GM19468 (cell line): Measurements from ENCODE around the gene CSPG4.
"Not testable (repeated sequence)": the region's sequence is repeated elsewhere in the genome, so short reads cannot be mapped to it uniquely, and the experiment has no call there.

Experiments
- ATAC-seq: cut with Tn5 transposase; IDR thresholded peaks from one replicate; pipeline ENCODE4 v1.9.1; 2021; ENCODE audit warnings: mild to moderate bottlenecking, moderate library complexity, moderate number of reproducible peaks; ENCODE audit not compliant: unreplicated experiment; ENCODE audit errors: extremely low read depth

Gene CSPG4

DNA sequence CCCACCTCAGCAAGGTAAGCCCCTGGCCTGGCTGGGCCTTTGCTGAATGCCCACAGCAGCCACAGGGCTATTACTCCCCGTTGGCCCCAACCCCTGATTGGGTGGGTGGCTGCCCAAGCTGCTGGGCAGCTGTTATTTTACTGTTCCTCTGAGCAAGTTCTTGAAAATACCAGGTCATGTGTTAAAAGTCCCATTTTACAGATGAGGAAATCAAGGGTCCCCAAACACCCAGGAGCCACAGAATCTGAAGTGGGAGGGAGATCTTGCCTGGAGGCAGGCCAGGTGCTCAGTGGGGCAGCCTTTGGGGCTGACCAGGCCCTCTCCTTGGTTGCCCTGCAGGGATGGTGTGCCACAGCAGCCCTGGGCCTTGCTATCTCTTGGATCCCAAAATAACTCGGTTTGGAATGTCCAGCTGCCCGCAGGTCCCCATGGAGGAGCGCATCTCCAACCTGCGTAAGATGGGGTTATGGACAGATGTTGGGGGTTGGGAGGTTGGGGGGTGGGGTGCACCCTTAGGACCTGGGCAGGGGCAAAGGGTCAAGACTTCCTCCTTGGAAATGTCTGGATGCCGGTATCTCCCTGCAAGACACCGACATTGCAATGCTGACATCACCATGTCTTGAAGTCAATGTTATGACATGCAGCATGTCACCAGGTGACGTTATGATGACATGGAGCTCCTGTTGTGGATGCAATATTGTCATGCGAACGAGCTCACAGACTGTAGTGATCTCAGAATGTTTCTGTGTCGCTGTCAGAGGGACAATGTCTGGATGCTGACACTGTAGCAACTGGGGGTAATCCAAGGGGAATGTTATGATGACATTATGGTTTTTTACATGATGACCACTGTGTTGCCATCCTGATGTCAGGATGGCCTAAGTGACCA is 13.3 kb upstream of the CSPG4 start:
- ATAC-seq: no peak

DNA sequence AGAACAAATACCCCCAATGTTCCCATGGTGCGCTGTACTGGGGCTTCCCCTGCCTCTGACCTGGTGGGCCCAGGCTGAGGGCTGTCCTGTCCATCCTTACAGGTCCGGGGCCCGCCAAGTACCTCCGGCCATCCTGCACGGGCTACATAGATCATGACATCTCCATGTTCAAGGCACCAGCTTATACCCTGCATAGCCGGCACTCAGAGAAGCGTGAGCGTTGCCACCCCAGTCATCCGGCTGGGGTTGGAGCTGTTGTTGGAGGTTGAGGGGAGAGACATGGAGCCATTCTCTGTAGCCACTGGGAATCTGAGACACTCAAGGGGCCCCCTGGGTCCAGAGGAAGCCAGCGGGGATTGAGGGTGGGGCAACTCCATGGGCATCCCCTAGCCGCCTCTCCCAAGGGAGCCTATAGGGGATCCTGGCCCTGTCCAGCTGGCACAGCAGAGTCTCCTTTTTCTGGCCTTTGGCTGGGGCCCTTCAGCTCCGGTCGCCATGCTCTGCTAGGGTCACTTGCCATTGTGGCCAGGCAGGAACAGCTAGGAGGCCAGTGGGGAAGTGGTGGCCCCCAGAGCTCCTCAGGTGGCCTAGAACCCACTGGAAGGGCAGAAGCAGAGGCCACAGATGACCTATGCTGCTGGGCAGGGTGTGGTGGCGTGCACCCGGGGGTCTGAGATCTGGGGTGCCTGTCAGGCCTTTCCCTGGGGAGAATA is 12.5 kb upstream of the CSPG4 start:
- no peak for ATAC-seq

DNA sequence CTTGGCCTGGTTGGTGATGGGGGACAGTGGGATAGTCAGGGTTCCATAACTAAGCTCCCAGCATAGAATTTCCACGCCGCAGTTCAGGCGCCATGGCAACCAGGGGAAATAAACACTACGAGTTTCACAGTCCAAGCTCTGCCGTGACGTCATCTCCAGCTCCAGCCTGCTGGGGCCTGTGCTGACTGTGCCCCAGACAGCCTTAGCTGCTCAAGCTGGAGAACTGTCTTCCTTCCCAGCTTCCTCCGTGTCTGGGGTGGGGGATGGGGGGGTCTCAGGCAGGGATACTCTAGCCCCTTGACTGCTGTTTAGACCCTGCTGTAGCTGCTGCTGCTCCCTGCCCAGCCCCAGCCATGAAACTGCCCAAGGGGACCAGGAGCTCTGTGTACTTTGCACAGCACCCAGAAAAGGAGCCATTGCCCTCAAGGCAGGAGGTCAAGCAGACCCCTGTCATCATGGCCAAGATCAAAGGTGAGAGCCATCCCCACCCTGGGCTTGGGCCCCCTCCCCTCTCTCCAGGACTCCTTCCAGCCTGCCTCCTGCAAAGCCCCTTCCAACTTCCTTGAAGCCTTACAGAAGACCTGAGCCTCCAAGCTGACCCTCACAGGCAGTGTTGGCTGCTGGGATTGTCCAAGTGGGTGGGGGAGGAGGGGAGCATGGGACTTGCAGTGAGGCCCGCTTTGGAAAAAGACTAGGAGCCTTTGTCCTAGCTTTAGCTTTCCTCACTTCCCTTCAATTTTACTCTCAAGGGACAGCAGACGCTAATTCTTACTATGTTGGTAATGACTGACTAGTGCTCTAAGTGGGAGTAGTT is 11.4 kb upstream of the CSPG4 start:
- no peak for ATAC-seq

DNA sequence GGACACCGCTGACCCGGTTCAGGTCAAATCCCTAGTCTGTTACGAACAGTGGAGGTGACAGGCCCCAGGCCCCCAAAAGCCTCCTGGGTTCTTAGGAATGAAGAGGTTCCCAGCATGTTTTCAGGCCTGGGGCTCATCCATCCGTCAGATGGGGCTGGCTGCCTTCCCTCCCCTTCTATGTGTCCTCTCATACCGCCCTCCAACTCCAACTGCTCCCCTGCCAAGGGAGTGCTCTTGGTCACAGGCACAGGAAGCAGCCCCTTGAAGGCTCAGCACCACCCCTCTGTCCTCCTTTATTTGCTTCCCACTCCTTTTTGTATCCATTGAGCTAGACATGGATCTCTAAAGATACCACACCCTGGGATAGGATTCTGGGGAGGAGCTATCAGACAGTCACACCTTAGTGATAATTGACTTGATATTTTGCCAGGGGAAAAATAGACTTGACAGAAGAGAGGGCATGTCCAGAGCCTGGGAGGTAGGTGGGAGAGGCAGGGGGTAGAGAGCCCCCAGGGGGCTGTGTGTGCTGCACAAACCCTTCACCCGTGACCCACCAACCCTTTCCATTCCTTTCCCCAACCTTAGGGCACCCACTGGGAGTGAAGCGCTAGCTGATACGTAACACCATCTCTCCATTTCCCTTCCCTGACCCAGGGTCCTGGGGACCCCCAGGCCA is 10.7 kb upstream of the CSPG4 start:
- ATAC-seq: no peak

DNA sequence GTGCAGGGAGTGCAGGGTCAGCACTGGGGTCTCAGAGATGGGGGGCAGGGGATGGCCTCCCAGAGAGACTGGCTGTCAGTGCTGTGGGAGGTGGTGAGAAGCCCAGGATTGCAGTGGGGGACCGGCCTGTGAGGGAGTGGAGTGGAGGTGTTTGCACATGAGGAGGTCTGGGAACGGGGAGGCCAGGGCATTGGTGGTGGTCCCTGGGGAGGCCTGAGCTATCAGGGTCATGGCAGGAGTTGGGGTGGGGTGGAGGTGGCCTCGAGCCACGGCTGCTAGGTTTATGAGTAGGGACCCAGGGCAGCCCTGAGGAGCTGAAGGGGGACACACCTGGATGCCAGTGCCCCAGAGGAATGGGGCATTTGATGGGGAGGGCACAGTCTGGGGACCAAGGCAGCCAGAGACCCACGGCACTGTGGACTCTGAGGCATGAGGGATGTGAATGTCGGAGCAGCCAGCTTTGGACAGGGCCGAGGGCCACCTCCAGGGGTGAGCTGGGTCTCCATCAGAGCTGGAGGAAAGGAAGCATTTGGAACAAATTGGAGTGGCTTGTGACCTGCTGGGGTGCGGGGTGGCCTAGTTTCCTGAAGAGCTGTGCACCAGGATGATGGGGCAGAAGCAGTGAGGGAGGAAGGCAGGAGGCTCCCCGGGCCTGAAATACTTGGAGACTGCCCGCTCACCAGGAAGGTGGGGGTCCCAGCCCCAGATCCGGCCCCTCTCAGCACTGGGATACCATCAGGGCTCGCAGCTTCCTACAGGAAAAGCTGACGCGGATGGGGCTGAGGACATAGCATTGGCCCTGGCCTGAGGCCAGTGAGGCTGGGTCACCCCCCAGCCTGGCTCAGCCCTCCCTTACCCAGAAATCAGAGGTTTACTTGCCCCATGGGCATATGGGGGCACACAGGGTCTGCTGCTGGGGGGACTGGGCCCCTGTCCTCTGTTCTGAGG is 9.5 kb upstream of the CSPG4 start:
- no peak for ATAC-seq

DNA sequence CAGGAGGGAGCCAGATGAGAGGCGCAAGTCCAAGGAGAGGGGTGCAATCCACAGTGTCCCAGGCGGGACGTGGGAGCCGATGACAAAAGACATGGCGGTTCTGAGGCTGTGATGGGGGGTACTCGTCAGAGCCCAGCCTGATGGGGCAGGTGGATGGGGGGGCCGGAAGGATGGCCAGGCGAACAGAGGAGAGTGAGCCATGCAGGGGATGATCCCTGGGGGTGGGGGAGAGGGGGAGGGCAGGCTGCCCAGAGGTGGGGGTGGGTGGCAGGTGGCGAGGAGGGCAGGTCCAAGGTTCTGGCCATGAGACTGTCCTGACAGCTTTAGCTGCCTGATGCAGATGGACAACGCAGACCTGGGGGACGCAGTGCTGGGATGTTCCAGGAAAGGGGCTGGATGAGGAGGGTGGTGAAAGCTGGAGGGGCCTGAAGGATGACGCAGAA is 8.9 kb upstream of the CSPG4 start:
- ATAC-seq: no peak

DNA sequence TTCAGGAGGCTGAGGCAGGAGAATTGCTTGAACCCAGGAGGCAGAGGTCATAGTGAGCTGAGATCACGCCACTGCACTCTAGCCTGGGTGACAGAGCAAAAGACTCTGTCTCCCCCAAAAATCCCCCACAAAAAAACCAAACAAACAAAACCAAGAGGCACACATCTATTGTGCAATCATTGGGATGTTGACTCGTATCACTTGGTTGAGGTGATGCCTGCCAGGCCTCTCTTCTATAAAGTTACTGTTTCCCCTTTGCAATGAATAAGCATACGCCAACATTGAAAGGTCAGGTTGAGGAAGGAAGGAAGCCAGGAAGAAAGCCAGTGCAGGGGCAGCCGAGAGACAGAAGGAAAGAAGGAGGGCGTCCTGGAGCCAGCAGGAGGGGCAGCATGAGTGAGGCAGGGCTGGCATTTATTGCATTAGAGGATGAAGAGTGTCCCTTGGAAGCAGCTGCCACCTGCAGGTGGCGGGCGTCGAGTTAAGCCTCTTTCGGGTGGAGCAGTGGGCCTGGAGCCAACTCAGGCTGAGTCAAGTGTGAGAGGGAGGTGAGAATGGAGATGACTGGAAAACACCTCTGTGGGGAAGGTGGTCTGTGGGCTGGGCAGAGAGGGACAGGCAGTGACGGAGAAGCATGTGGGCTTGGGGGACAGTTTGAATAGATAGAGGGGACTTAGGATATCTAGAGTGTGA is 8.3 kb upstream of the CSPG4 start:
- no peak for ATAC-seq

DNA sequence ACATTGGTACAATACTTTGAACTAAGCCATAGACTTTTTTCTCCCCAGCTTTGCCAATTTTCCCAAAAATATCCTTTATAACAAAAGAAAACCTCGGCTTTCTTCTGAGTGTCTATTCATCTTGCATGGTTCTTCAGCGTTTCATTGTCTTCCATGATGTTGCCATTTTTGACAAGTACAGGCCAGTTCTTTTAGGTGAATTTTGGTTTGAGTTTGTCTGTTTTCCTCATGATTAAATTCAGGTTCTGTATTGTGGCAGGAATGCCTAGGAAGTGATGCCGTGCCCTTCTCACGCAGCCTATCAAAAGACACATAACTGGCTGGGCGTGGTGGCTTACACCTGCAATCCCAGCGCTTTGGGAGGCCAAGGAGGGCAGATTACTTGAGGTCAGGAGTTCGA is 7.6 kb upstream of the CSPG4 start:
- no peak for ATAC-seq

DNA sequence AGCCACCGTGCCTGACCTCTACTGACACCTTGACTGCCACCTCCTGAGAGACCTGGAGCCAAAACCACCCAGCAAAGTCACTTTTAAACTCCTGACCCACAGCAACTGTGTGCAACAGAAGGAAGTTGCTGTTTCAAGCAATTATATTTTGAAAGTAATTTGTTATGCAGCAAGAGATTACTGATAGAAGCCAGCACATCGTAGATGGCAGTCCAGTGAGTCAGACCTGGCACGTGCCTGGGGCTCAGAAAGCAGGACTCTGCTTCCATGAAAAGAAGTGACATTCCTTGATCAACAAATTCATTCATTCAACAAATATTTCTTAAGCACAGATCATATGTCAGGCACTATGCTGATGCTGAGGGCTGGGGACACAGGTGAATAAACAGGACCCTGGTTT is 5.7 kb upstream of the CSPG4 start:
- ATAC-seq: no peak

DNA sequence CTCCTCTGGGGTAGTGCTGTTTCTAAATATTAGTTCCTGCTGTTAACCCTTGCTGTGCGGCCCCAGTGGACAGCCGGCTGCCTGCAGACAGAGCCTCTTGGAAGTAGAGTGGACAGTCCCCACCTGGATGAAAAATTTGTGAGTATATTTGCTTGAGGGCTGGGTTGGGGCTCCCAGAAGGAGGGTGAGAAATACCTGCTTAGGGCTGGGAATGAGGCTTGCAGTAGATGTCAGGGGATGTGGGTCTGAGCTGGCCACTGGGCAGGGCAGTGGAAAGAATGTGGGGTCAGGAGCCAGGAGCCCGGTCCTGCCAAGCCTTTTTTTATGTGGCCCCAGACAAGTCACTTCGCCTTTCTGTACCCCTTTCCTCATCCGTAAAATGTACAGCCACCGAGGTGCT is 4.4 kb upstream of the CSPG4 start:
- not testable (repeated sequence) for ATAC-seq

DNA sequence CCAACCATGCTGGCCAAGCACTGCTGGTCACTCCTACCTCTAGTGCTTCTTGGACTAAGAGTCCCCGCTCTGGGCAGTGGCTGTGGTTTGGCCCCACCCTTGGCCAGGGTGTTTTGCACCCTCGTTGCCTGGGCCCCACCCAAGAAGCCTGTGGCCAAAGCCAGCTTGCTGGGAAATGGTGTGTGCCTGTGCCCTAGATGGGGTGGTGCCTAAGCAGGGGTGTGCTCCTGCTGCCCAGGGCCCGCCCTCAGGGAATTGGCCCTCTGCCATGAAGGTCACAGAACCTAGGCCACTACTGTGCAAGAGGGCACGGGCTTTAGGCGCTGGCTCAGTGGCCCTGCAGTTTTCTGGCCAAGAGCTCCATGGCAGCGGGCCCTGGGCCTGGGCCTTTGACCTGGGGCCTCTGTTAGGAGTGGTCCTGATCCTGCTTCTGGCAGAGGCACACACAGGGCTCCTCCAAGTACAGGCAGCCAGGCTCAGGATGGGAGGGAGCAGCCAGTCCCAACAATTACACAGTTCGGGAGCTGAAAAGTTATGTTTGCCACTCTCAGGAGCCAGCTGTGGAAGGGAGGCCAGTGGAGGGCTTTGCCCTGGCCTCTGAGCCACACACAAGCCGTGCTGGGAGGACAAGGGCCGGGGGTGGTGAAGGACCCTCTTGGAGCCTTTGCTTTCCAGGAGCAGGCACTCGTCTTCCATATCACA is 3.8 kb upstream of the CSPG4 start:
- not testable (repeated sequence) for ATAC-seq

DNA sequence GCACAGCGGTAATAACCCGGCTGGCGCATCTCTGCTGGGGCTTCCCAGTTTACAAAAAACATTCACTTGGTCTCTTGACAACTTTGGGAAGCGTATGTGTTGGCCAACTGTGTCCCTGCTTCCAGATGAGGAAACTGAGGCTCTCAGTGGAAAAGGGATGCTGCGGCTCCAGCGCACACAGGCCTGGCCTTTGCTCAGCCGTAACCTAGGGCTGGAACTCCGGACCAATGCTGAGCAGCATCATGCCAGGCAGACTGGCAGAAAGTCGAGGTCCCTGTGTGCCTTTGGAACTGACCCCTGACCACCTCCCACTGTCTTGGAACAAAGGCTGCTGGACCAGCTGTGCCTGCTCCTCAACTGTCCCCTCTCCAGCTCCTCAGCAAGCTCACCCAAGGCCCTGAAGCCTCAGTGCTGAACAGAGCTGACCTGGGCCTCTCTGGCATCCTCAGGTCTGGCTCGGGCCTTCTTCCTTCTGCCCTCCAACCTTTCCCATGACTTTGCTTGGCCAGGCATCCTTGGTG is 2.7 kb upstream of the CSPG4 start:
- not testable (repeated sequence) for ATAC-seq

DNA sequence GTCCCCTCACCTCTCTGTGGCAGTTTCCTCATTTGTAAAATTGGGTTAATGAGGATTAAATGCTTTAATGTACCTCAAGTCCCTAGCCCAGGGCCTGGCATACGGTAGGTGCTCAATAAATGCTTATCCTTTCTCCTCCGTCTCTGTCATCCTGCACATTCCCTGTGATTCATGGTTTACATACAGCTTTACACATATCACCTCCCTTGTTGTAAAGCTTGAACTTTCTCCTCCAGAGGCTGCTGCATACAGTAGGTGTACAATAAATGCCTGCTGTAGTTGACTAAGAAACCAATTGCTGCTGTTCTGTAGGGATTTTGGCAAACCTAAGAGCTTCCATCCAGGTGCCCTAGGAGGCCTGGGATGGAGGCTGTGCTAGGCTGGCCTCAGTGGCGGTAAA is 1.5 kb upstream of the CSPG4 start:
- no peak for ATAC-seq

DNA sequence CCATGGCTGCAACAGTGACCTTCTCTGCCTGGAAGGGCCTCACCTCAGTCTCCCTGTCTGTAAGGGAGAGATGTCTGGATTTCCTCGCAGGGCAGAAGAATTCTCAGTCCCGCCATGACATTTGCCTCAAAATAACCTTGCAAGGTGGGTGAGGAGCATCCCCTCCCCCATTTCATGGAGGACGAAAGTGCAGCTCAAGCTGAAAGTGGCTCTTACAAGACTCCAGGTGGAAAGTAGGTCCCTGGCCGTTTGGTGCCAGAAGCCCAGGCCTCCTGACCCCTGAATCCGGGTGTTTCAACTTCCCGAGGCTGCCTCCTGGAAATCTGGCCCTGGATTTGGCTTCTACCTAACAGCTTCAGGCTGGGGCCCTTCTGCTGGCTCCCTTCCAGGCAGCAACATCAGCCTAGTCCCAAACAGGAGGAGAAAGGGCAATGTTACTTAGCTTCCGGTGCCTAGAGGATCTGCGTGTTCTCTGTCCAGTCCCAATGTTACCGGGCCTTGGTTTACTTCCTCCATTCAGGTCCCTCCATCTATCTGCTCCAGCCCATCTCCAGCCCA is 769 bp upstream of the CSPG4 start:
- no peak for ATAC-seq

DNA sequence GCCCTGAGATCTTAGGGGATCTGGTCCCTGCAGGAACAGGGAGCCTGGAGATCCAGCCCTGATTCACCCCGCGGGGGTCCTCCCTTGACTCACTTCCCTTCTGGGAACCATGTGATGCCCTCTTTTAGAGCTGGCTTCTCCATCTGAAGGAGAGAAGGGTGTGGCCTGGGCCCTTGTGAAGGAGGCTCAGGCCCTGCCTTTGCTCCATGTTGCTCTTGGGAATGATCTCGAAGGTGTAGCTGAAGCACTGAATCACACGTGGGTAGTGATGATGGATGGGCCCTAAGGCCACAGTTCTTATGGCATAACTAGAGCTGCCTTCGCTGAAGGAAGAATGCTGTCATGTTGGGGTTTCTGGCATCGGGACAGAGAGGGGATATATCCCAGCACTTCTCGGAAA is 1.2 kb downstream of the CSPG4 start:
- not testable (repeated sequence) for ATAC-seq

DNA sequence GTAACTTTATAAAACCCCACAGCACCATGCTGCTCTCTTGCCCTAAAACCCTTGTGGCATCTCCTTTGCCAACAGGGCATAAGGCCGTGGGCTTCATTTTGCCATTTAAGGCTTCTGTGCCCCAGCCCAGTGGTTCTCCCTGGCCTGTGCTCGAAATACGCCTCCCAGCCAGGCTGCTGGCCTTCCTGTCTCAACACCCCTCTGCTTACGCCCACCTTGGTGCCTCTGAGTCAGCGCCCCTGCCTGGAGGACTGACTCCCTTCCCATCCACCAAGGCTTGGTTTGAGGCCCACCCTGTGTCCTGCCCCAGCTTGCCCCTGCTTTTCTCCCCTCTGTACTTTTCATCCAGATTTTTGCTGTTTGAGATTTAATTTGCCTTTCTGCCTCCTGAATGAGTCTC is 1.8 kb downstream of the CSPG4 start:
- ATAC-seq: not testable (repeated sequence)

DNA sequence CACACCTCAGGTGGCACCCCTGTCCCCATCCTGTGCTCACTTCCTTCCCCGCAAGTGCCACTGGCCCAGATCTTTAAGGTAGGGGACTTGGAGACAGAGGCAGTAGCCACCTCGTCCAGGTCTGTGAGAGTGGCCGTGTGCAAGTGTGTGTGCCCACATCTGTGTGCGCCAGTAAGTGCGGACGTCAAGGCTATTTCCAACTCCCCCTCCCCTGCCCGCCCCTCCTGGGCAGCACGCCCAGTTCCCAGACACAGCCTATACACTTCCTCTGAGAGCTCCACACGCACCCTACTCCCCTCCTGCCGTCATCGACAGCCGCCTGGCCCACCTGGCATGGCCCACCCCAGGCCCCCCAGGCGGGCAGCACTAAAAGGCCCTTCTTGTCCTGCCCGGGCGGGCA is 3.2 kb downstream of the CSPG4 start:
- ATAC-seq: not testable (repeated sequence)

DNA sequence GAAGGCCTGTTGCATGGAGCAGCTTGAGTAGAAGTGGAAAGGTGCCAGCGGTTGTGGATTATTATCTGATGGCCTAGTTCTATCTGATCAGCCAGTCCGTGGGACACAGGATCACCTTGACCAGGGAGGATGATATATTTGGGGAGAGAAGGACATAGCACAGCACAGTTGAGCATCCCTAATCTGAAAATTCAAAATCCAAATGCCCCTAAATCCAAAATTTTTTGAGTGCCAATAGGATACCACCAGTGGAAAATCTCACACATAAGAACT is 6.0 kb downstream of the CSPG4 start:
- no peak for ATAC-seq
